ENCODE data around the gene EXOC3L4. TPM values are rescaled to one million over a fixed set of nuclear protein-coding genes. Genes with fewer than 3 reads are reported as not detected.

Gene EXOC3L4
- total RNA-seq, 2 donors from 2014 or later: not detected

- DNase-seq: no peak
- H3K9me3 ChIP-seq (ENCODE audit: control insufficient read depth, low read length, poor library complexity, severe bottlenecking): no peaks in the 10 kb centered on the region
- Mint-ChIP-seq H3K27ac (no peak overlapping the region), H3K4me1 (peaks cover 11% of the 10 kb centered on the region), H3K36me3 (ENCODE audit: low read depth) (peaks cover 8% of the 10 kb centered on the region), H3K27me3 (peaks cover 53% of the 10 kb centered on the region), H3K4me3 (no peak overlapping the region)
- ATAC-seq: no peak
Measured at GRCh38 chr14:103100281-103101121, 6.0 kb downstream of the EXOC3L4 start.

GRCh38 chr14:103101257-103101962, 6.9 kb downstream of the EXOC3L4 start:
- no peak overlapping the region for H3K27ac Mint-ChIP-seq
- DNase-seq: no peak
- peaks cover 59% of the 10 kb centered on the region for H3K27me3 Mint-ChIP-seq
- H3K4me3 Mint-ChIP-seq: no peak overlapping the region
- ATAC-seq: no peak
- no peaks in the 10 kb centered on the region for H3K9me3 ChIP-seq (ENCODE audit: control insufficient read depth, low read length, poor library complexity, severe bottlenecking)
- H3K36me3 Mint-ChIP-seq (ENCODE audit: low read depth): peaks cover 8% of the 10 kb centered on the region
- H3K4me1 Mint-ChIP-seq: peaks cover 11% of the 10 kb centered on the region

- peaks cover 11% of the 10 kb centered on the region for H3K4me1 Mint-ChIP-seq
- H3K4me3 Mint-ChIP-seq: no peak overlapping the region
- H3K9me3 ChIP-seq (ENCODE audit: control insufficient read depth, low read length, poor library complexity, severe bottlenecking): no peaks in the 10 kb centered on the region
- H3K27ac Mint-ChIP-seq: no peak overlapping the region
- H3K27me3 Mint-ChIP-seq: peaks cover 52% of the 10 kb centered on the region
- DNase-seq (no peak), ATAC-seq (no peak)
- peaks cover 8% of the 10 kb centered on the region for H3K36me3 Mint-ChIP-seq (ENCODE audit: low read depth)
Measured at GRCh38 chr14:103101963-103102688, 7.6 kb downstream of the EXOC3L4 start.

- H3K9me3 ChIP-seq (ENCODE audit: control insufficient read depth, low read length, poor library complexity, severe bottlenecking): no peaks in the 10 kb centered on the region
- H3K4me1 Mint-ChIP-seq: peaks cover 9% of the 10 kb centered on the region
- no peak for ATAC-seq
- H3K27ac Mint-ChIP-seq: no peak overlapping the region
- DNase-seq: no peak
- H3K27me3 Mint-ChIP-seq: peaks cover 45% of the 10 kb centered on the region
- H3K36me3 Mint-ChIP-seq (ENCODE audit: low read depth): peaks cover 8% of the 10 kb centered on the region
- H3K4me3 Mint-ChIP-seq: no peak overlapping the region
Measured at GRCh38 chr14:103102689-103103260, 8.2 kb downstream of the EXOC3L4 start.

- peaks cover 8% of the 10 kb centered on the region for H3K36me3 Mint-ChIP-seq (ENCODE audit: low read depth)
- no peak overlapping the region for H3K27ac Mint-ChIP-seq
- H3K9me3 ChIP-seq (ENCODE audit: control insufficient read depth, low read length, poor library complexity, severe bottlenecking): no peaks in the 10 kb centered on the region
- peak overlapping the region; percentile 71 for H3K4me3 Mint-ChIP-seq
- DNase-seq (no peak), ATAC-seq (no peak)
- H3K4me1 Mint-ChIP-seq: peaks cover 9% of the 10 kb centered on the region
- peaks cover 41% of the 10 kb centered on the region for H3K27me3 Mint-ChIP-seq
Measured at GRCh38 chr14:103103461-103104388, 9.2 kb downstream of the EXOC3L4 start.

- Mint-ChIP-seq H3K27ac (no peak overlapping the region), H3K4me3 (no peak overlapping the region), H3K36me3 (ENCODE audit: low read depth) (peaks cover 8% of the 10 kb centered on the region), H3K4me1 (peaks cover 9% of the 10 kb centered on the region), H3K27me3 (peaks cover 41% of the 10 kb centered on the region)
- H3K9me3 ChIP-seq (ENCODE audit: control insufficient read depth, low read length, poor library complexity, severe bottlenecking): no peaks in the 10 kb centered on the region
- DNase-seq (no peak), ATAC-seq (no peak)
Measured at GRCh38 chr14:103104389-103104653, 9.8 kb downstream of the EXOC3L4 start.

- H3K27me3 Mint-ChIP-seq: peaks cover 41% of the 10 kb centered on the region
- H3K4me1 Mint-ChIP-seq: peaks cover 9% of the 10 kb centered on the region
- peak overlapping the region; percentile 45 for H3K4me3 Mint-ChIP-seq
- ATAC-seq (peak; percentile 93), DNase-seq (peak; percentile 66 to 76 (median 75))
- H3K9me3 ChIP-seq (ENCODE audit: control insufficient read depth, low read length, poor library complexity, severe bottlenecking): no peaks in the 10 kb centered on the region
- H3K36me3 Mint-ChIP-seq (ENCODE audit: low read depth): peaks cover 8% of the 10 kb centered on the region
- no peak overlapping the region for H3K27ac Mint-ChIP-seq
Measured at GRCh38 chr14:103104654-103105452, 10.3 kb downstream of the EXOC3L4 start.

- Mint-ChIP-seq H3K27ac (no peak overlapping the region), H3K36me3 (ENCODE audit: low read depth) (peaks cover 8% of the 10 kb centered on the region), H3K27me3 (peaks cover 40% of the 10 kb centered on the region), H3K4me1 (peaks cover 9% of the 10 kb centered on the region), H3K4me3 (peak overlapping the region; percentile 45)
- ATAC-seq (no peak), DNase-seq (no peak)
- no peaks in the 10 kb centered on the region for H3K9me3 ChIP-seq (ENCODE audit: control insufficient read depth, low read length, poor library complexity, severe bottlenecking)
Measured at GRCh38 chr14:103105580-103106150, 11.1 kb downstream of the EXOC3L4 start.

- peaks cover 9% of the 10 kb centered on the region for H3K4me1 Mint-ChIP-seq
- no peak for ATAC-seq
Measured at GRCh38 chr14:103107455-103107854, 12.9 kb downstream of the EXOC3L4 start.

GRCh38 chr14:103107941-103108748, 13.6 kb downstream of the EXOC3L4 start:
- DNase-seq (no peak), ATAC-seq (no peak)
- Mint-ChIP-seq H3K27me3 (peaks cover 32% of the 10 kb centered on the region), H3K36me3 (ENCODE audit: low read depth) (peaks cover 4% of the 10 kb centered on the region), H3K4me1 (peaks cover 11% of the 10 kb centered on the region), H3K4me3 (no peak overlapping the region), H3K27ac (no peak overlapping the region)
- no peaks in the 10 kb centered on the region for H3K9me3 ChIP-seq (ENCODE audit: control insufficient read depth, low read length, poor library complexity, severe bottlenecking)

More at GRCh38 chr14:103107455-103107854, 12.9 kb downstream of the EXOC3L4 start:
- H3K27ac Mint-ChIP-seq: no peak overlapping the region
- H3K4me3 Mint-ChIP-seq: no peak overlapping the region
- H3K27me3 Mint-ChIP-seq: peaks cover 37% of the 10 kb centered on the region
- H3K9me3 ChIP-seq (ENCODE audit: control insufficient read depth, low read length, poor library complexity, severe bottlenecking): no peaks in the 10 kb centered on the region
- peaks cover 4% of the 10 kb centered on the region for H3K36me3 Mint-ChIP-seq (ENCODE audit: low read depth)
- no peak for DNase-seq

- no peaks in the 10 kb centered on the region for H3K9me3 ChIP-seq (ENCODE audit: control insufficient read depth, low read length, poor library complexity, severe bottlenecking)
- H3K4me1 Mint-ChIP-seq: peaks cover 9% of the 10 kb centered on the region
- no peak for DNase-seq
- H3K36me3 Mint-ChIP-seq (ENCODE audit: low read depth): peaks cover 4% of the 10 kb centered on the region
- peak; percentile 32 for ATAC-seq
- H3K27ac Mint-ChIP-seq: no peak overlapping the region
- peaks cover 27% of the 10 kb centered on the region for H3K27me3 Mint-ChIP-seq
- H3K4me3 Mint-ChIP-seq: no peak overlapping the region
Measured at GRCh38 chr14:103108749-103109207, 14.3 kb downstream of the EXOC3L4 start.
